ENCODE data around the gene KRT84. TPM values are rescaled to one million over a fixed set of nuclear protein-coding genes. Genes with fewer than 3 reads are reported as not detected.

Gene KRT84, protein sequence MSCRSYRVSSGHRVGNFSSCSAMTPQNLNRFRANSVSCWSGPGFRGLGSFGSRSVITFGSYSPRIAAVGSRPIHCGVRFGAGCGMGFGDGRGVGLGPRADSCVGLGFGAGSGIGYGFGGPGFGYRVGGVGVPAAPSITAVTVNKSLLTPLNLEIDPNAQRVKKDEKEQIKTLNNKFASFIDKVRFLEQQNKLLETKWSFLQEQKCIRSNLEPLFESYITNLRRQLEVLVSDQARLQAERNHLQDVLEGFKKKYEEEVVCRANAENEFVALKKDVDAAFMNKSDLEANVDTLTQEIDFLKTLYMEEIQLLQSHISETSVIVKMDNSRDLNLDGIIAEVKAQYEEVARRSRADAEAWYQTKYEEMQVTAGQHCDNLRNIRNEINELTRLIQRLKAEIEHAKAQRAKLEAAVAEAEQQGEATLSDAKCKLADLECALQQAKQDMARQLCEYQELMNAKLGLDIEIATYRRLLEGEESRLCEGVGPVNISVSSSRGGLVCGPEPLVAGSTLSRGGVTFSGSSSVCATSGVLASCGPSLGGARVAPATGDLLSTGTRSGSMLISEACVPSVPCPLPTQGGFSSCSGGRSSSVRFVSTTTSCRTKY
- polyA plus RNA-seq (2011; rRNA removed) (not detected in 2 replicates), polyA minus RNA-seq (2011; rRNA and poly(A)+ RNA removed) (not detected in 2 replicates)

- no peak for DNase-seq (ENCODE audit: low read depth, low spot score)
- H3K9me3 ChIP-seq (ENCODE audit: control insufficient read depth, insufficient read depth, low read length): no peaks in the 10 kb centered on the region
- CTCF ChIA-PET: interaction anchor here (1.5 kb wide), 1 partner anchor 13 kb away, joined by 6 read pairs; no protein-coding TSS in a partner anchor
- no peak within 1 kb of the TSS for H3K4me3 ChIP-seq (ENCODE audit: low read depth, low read length)
- POLR2A ChIA-PET: no interaction called here
- H3K27me3 ChIP-seq (ENCODE audit: control insufficient read depth, insufficient read depth, low read length): peaks cover 42% of the 10 kb centered on the region
- H3K27ac ChIP-seq (ENCODE audit: low read depth, low read length): no peak within 1 kb of the TSS
- TF ChIP-seq, protein P1, sequence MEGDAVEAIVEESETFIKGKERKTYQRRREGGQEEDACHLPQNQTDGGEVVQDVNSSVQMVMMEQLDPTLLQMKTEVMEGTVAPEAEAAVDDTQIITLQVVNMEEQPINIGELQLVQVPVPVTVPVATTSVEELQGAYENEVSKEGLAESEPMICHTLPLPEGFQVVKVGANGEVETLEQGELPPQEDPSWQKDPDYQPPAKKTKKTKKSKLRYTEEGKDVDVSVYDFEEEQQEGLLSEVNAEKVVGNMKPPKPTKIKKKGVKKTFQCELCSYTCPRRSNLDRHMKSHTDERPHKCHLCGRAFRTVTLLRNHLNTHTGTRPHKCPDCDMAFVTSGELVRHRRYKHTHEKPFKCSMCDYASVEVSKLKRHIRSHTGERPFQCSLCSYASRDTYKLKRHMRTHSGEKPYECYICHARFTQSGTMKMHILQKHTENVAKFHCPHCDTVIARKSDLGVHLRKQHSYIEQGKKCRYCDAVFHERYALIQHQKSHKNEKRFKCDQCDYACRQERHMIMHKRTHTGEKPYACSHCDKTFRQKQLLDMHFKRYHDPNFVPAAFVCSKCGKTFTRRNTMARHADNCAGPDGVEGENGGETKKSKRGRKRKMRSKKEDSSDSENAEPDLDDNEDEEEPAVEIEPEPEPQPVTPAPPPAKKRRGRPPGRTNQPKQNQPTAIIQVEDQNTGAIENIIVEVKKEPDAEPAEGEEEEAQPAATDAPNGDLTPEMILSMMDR (IDR thresholded peaks at IDR 0.05; ENCODE audit: low read depth, low read length): no peak
These were observed at the start of gene KRT84 for GRCh38 chr12:52385226-52385702. Gene KRT84 (minus strand): TSS chr12:52385652. CDS start chr12:52385585, 67 bp downstream.

DNA sequence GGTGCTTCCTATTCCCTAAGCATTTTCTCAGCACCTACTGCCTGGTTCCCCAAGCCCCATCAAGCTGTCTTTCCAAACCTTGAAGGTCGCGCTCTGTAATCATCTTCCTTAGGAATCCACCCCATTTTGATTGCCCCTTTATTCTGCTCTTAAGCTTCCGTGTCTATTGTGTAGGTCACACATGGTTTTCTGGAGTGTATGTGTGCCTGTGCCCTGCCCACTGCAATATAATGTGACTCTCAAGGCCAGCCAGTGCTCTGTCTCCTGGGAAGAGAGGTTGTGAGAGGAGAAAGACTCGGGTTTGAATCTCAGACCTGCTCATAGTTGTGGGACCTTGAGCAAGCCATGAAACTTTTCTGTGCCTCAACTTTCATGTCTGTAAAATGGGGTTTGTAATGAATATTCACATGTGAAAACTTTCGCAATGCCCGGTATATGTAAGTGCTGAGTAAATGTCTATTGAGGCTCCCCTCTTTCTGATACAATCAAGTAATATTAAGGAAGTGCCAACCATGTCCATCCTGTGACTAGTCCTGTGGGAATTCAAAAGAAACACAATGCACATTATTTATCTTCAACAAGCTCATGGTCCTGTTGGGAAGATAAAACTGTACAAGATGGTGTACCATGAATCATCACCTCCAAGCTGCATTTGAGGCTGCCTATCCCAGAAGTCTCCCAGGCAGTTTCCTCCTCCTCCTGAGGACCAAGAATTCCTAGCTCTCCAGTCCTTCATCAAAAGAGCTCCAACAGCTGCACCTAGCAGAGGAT is 49.5 kb upstream of the KRT84 start:
- TF ChIP-seq, protein P1 (IDR thresholded peaks at IDR 0.05; ENCODE audit: low read depth, low read length): no peak
- DNase-seq (ENCODE audit: low read depth, low spot score): no peak
- no peak overlapping the region for H3K4me3 ChIP-seq (ENCODE audit: low read depth, low read length)
- ChIA-PET POLR2A (no interaction called here), CTCF (no interaction called here)
- no peaks in the 10 kb centered on the region for H3K9me3 ChIP-seq (ENCODE audit: control insufficient read depth, insufficient read depth, low read length)
- no peak overlapping the region for H3K27ac ChIP-seq (ENCODE audit: low read depth, low read length)
- peaks cover 12% of the 10 kb centered on the region for H3K27me3 ChIP-seq (ENCODE audit: control insufficient read depth, insufficient read depth, low read length)

DNA sequence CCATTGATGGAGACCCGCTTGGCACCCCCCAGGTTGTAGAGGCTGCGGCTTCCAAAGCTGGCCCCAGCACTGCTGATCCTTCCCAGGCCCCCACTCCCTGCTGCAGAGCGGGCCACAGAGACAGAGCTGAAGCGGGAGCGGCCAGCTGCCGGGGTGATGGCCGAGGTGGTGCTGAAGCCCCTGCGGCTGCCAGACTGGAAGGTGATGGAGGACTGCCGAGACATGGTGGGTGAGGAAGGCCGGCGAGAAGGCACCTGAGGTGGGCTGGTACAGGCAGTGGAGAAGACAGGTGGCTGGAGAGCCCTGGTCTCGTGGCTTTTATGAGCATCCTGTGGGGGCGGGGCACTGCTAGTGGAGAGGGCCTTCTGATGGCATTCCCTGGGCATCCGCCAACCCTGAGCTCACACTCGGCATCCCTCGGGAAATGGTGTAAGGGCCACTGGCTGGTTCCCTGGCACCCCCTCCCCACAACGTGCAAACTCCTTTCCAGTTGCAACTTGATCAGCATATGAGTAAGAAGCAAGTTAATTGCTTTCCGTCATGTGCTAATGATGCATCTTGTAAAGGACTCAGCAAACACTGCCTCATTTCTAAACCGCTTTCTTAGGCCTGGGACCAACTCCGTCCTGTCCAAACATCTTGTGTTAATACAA is 48.8 kb upstream of the KRT84 start, which contains the start of gene KRT75:
TSS of gene KRT75 (minus strand) at position 291 of the 653 bp plus-strand sequence. CDS start at position 224, 67 bp downstream.
- DNase-seq (ENCODE audit: low read depth, low spot score): no peak
- H3K9me3 ChIP-seq (ENCODE audit: control insufficient read depth, insufficient read depth, low read length): no peaks in the 10 kb centered on the region
- ChIA-PET POLR2A (no interaction called here), CTCF (no interaction called here)
- H3K4me3 ChIP-seq (ENCODE audit: low read depth, low read length): no peak within 1 kb of the TSS
- TF ChIP-seq, protein P1 (IDR thresholded peaks at IDR 0.05; ENCODE audit: low read depth, low read length): no peak
- H3K27me3 ChIP-seq (ENCODE audit: control insufficient read depth, insufficient read depth, low read length): peaks cover 12% of the 10 kb centered on the region
- H3K27ac ChIP-seq (ENCODE audit: low read depth, low read length): no peak within 1 kb of the TSS

- TF ChIP-seq, protein P1 (IDR thresholded peaks at IDR 0.05; ENCODE audit: low read depth, low read length): no peak
- ChIA-PET POLR2A (no interaction called here), CTCF (no interaction called here)
- no peaks in the 10 kb centered on the region for H3K9me3 ChIP-seq (ENCODE audit: control insufficient read depth, insufficient read depth, low read length)
- no peak overlapping the region for H3K27ac ChIP-seq (ENCODE audit: low read depth, low read length)
- H3K27me3 ChIP-seq (ENCODE audit: control insufficient read depth, insufficient read depth, low read length): peaks cover 14% of the 10 kb centered on the region
- H3K4me3 ChIP-seq (ENCODE audit: low read depth, low read length): no peak overlapping the region
- DNase-seq (ENCODE audit: low read depth, low spot score): no peak
These were observed 48.1 kb upstream of the KRT84 start for GRCh38 chr12:52433501-52434080.

Data from AG04450 (cell line).